AG09309 (cell line): ENCODE measurements around the gene C4B.

Experiments
- DNase-seq: peaks from one replicate; pipeline ENCODE4 v3.0.0-alpha.2; 2010; ENCODE audit warnings: low read depth
- H3K4me3 ChIP-seq: 2 replicates; pipeline ENCODE4 v1.5.1; 2011; ENCODE audit warnings: mild to moderate bottlenecking, low read depth, low read length, moderate library complexity; ENCODE audit not compliant: control insufficient read depth
- TF ChIP-seq, protein P1 (sequence below): IDR thresholded peaks from 2 replicates; pipeline ENCODE4 v1.5.1; 2011; ENCODE audit warnings: mild to moderate bottlenecking, low read depth, low read length, inconsistent platforms; ENCODE audit not compliant: insufficient read depth, control insufficient read depth; ENCODE audit errors: missing control alignments

Gene C4B

DNA sequence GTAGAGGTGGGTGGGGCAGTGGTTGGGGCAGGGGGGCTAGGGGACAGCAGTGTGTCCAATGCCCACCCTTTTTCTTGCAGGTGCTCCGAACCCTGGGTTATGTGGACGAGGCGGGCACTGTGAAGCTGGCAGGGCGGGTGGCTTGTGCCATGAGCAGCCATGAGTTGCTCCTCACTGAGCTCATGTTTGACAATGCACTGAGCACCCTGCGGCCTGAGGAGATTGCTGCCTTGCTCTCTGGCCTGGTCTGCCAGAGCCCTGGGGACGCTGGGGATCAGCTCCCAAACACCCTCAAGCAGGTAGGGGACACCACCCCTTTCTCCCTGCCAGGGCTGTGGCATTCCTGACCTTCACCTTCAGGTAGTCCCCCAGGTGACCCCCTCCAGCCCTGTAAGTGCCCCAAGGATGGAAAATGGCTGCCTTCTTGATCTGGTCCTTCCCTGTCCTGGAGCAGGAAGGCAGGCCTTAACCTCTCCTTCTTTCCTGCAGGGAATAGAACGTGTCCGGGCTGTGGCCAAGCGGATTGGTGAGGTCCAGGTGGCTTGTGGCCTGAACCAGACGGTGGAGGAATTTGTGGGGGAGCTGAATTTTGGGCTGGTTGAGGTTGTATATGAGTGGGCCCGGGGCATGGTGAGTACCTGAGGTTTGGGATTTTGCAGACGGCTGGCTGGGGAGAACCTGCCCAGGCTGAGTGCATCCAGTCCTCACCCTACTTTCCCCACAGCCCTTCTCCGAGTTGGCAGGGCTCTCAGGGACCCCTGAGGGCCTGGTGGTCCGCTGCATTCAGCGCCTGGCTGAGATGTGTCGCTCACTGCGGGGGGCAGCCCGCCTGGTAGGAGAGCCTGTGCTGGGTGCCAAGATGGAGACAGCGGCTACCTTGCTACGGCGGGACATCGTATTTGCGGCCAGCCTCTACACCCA, 45.5 kb upstream of the C4B start:
- no peak overlapping the region for H3K4me3 ChIP-seq
- DNase-seq: no peak
- TF ChIP-seq, protein P1, sequence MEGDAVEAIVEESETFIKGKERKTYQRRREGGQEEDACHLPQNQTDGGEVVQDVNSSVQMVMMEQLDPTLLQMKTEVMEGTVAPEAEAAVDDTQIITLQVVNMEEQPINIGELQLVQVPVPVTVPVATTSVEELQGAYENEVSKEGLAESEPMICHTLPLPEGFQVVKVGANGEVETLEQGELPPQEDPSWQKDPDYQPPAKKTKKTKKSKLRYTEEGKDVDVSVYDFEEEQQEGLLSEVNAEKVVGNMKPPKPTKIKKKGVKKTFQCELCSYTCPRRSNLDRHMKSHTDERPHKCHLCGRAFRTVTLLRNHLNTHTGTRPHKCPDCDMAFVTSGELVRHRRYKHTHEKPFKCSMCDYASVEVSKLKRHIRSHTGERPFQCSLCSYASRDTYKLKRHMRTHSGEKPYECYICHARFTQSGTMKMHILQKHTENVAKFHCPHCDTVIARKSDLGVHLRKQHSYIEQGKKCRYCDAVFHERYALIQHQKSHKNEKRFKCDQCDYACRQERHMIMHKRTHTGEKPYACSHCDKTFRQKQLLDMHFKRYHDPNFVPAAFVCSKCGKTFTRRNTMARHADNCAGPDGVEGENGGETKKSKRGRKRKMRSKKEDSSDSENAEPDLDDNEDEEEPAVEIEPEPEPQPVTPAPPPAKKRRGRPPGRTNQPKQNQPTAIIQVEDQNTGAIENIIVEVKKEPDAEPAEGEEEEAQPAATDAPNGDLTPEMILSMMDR: no peak

DNA sequence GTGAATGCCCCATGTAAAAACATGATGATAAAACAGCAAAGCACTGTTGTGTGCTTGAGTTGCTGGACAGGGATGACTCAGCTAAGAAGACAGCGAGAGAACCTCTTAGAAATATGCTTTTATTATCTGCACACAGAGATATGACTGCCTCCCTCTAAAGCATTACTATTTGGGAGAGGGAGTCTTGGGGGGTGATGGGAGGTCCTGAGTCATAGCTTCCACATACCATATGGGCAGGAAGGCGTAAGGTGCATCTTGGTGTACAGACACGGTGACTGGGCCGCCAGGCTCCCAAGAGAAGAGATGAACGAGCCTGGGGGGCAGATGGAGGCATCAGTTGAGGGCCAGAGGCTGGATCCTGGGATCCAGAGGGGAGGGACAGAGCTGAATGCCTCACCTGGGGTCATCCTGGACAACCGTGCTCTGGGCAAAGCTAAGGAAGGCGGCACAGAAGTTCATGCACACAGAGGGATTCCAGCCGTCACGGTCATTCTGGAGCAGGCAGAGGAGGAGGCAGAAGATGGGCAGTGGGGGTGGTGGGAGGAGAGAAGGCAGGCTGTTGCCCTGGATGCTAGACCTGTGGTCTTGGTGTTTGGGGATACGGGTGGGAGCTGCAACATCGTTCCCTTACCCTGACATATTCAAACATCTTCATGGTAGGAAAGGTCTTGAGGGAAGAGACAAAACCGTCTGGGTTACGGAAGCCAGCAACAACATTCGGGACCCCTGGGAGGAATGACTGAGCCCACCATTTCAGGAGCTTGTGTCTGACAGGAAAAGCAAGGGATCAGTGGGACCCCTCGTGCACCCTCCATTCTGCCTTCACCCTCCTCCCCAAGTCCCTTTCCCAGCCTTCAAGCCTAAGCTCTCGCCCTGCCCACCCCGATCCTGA, 44.6 kb upstream of the C4B start:
- H3K4me3 ChIP-seq: peak overlapping the region; percentile 84
- DNase-seq: no peak
- TF ChIP-seq, protein P1: no peak

DNA sequence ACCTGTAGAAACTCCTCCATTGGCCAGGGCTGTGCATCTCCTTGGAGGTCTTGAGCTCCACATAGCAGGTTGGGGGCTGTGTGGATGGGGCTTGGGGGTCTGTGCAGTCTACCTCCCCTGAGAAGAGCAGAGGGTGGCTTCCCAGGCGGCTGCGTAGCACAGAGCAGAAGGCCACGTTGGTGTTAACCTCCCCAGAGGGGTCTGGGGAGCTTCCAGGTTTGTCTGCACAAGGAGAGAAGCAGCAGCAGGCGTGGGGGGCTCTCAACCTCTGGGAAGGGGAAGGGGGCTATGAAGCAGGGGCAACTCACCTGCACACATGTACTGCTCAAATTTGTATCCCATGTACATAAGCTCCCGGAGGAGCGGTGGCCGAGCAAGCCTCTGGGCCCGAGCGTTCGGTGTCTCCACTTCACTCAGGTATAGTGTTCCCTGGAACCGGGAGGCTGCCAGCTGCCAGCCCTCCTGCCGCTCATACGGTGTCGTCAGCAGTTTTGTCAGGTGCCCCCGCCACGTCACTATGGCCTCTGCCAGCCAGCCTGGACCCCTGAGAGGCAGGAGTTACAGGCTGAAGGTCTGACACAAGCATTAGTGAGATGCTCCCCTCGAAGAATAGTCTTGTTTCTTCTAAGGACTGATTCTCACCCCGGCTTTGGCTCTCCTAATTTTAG, 43.9 kb upstream of the C4B start:
- no peak for DNase-seq
- TF ChIP-seq, protein P1: no peak
- peak overlapping the region; percentile 84 for H3K4me3 ChIP-seq

DNA sequence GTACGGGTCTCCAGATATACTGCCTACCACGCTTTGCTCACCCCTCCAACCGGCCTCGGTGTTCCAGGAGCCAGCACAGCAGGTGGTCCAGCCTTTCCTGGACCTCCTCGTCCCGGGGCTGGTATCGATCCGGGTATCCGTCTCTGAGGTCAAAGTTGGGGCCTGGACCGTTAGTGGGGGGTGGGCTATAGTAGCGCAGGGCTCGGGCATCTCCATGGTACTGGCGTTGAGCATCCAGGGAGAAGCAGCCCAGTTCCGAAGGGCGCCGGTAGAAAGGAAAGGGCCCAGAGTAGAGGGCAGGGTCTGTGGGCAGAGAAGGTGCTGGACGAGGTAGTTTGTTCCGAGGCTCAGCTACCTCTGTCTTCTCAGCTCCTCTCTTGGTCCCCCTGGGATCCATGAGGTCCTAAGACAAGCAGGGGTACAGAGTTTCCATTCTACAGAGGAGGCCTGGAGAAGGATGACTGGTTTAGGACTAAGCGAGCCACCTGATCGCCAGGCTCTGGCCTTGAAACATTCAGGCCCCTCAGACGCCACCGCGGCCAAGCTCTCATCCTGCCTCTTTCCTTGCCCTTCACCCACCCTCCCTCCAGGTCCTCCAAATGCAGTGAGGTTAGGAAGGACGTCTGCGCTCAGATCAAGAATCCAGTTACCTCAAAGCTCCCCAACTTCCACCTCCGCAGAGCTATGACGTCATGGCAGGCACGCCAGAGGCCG, 43.2 kb upstream of the C4B start:
- TF ChIP-seq, protein P1: no peak
- H3K4me3 ChIP-seq: peak overlapping the region; percentile 84
- DNase-seq: no peak

DNA sequence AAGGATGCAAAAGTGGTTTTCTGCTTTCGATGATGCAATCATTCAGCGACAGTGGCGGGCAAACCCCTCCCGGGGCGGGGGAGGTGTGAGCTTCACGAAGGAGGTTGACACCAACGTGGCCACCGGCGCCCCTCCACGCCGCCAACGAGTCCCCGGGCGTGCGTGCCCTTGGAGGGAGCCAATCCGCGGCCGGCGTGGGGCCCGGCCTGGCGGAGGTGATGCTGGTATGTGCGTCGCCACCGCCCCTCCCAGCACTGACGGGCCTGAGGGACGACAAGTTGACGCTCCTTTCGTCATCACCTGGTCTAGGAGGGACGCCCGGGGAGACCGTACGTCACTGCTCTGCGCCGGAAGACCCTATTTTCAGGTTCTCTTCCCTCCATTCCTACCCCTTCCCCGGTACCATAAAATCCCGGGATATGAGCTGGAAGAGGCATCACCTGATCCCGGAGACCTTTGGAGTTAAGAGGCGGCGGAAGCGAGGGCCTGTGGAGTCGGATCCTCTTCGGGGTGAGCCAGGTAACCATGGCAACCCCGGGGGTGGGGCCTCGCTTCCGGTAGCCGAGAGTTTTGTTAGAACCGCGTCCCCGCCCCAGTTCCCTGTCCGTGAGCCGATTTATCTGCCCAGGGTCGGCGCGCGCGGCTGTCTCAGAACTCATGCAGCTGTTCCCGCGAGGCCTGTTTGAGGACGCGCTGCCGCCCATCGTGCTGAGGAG, 42.4 kb upstream of the C4B start, which contains the start of gene DXO:
TSS of gene DXO (minus strand) at position 146 of the 716 bp plus-strand sequence. CDS start 463 bp downstream, outside the sequence.
- peak; percentile 95 for DNase-seq
- TF ChIP-seq, protein P1: no peak

More for the DNA sequence above, 42.4 kb upstream of the C4B start, which contains the start of gene DXO:
- H3K4me3 ChIP-seq: peak within 1 kb of the TSS; percentile 84
